ENCODE data around the gene TLCD2.
"Not testable (repeated sequence)": the region's sequence is repeated elsewhere in the genome, so short reads cannot be mapped to it uniquely, and the experiment has no call there.

Gene TLCD2

GRCh38 chr17:1724351-1724868 is 14.2 kb upstream of the TLCD2 start, which contains the start of gene WDR81:
TSS of gene WDR81 (plus strand) at chr17:1724704. CDS start at chr17:1724960, 256 bp downstream.
- no CpG with 5 or more reads among the region's 57 CpGs for WGBS, 2 donors (ENCODE audit: extremely low coverage in 2 of 2, insufficient read length in 2 of 2, insufficient replicate concordance in 1 of 2)
- Histone ChIP-seq H3K14ac (ENCODE audit: low read length) (no peak within 1 kb of the TSS), H2BK120ac (ENCODE audit: low read depth, low read length) (no peak within 1 kb of the TSS), H3K4me1 (ENCODE audit: control insufficient read depth in 2 of 2, insufficient read depth in 1 of 2, low read depth in 1 of 2, low read length in 2 of 2) (peaks cover 3 to 4% of the 10 kb centered on the region in 2 donors), H3K9me3 (replicated peaks in 1 of 2; ENCODE audit: control insufficient read depth in 2 of 2, insufficient read depth in 1 of 2, low read depth in 1 of 2, low read length in 2 of 2) (no peaks in the 10 kb centered on the region), H3K36me3 (replicated peaks in 1 of 2; ENCODE audit: control insufficient read depth in 2 of 2, insufficient read depth in 2 of 2, low read length in 2 of 2) (peaks cover 4% of the 10 kb centered on the region in 2 donors), H3K23ac (ENCODE audit: low read depth, low read length, poor library complexity) (peak within 1 kb of the TSS; percentile 1), H3K4me3 (ENCODE audit: low read length in 2 of 2) (peak within 1 kb of the TSS; percentile 61 to 79), H2BK15ac (ENCODE audit: low read length) (no peak within 1 kb of the TSS), H3K4ac (ENCODE audit: low read length) (no peak within 1 kb of the TSS), H2AFZ (ENCODE audit: low read length) (peak within 1 kb of the TSS; percentile 99), H3K18ac (ENCODE audit: low read length) (peak within 1 kb of the TSS; percentile 94), H3K79me1 (ENCODE audit: low read depth, low read length) (peaks cover 9% of the 10 kb centered on the region), H2BK12ac (ENCODE audit: low read length) (peak within 1 kb of the TSS; percentile 0), H3K4me2 (ENCODE audit: insufficient read depth, low read length, poor library complexity, severe bottlenecking) (peak within 1 kb of the TSS; percentile 98), H4K91ac (ENCODE audit: low read depth, low read length, poor library complexity) (no peak within 1 kb of the TSS), H4K8ac (ENCODE audit: low read depth, low read length) (no peak within 1 kb of the TSS), H2AK5ac (ENCODE audit: low read depth, low read length) (peak within 1 kb of the TSS; percentile 26), H3K9ac (ENCODE audit: low read depth, low read length, poor library complexity) (peak within 1 kb of the TSS; percentile 84), H3K27ac (replicated peaks; ENCODE audit: low read length) (no peak within 1 kb of the TSS), H2BK5ac (ENCODE audit: low read length) (peak within 1 kb of the TSS; percentile 42), H3K27me3 (ENCODE audit: control insufficient read depth in 3 of 3, insufficient read depth in 3 of 3, low read depth in 1 of 3, low read length in 3 of 3) (no peaks in the 10 kb centered on the region)
- peak; percentile 68 for DNase-seq (ENCODE audit: low spot score)

- not testable (repeated sequence) for H4K8ac ChIP-seq (ENCODE audit: low read depth, low read length); H3K23ac ChIP-seq (ENCODE audit: low read depth, low read length, poor library complexity); H3K14ac ChIP-seq (ENCODE audit: low read length); H3K36me3 ChIP-seq (replicated peaks in 1 of 2; ENCODE audit: control insufficient read depth in 2 of 2, insufficient read depth in 2 of 2, low read length in 2 of 2); H2AK5ac ChIP-seq (ENCODE audit: low read depth, low read length); H3K9ac ChIP-seq (ENCODE audit: low read depth, low read length, poor library complexity); H4K91ac ChIP-seq (ENCODE audit: low read depth, low read length, poor library complexity); H3K27me3 ChIP-seq (ENCODE audit: control insufficient read depth in 3 of 3, insufficient read depth in 3 of 3, low read depth in 1 of 3, low read length in 3 of 3); H3K4me3 ChIP-seq (ENCODE audit: low read length in 2 of 2); H2BK5ac ChIP-seq (ENCODE audit: low read length); H2BK120ac ChIP-seq (ENCODE audit: low read depth, low read length); H3K4ac ChIP-seq (ENCODE audit: low read length); H3K18ac ChIP-seq (ENCODE audit: low read length); H2BK15ac ChIP-seq (ENCODE audit: low read length); H2BK12ac ChIP-seq (ENCODE audit: low read length); H2AFZ ChIP-seq (ENCODE audit: low read length); H3K4me2 ChIP-seq (ENCODE audit: insufficient read depth, low read length, poor library complexity, severe bottlenecking); H3K27ac ChIP-seq (replicated peaks; ENCODE audit: low read length); H3K4me1 ChIP-seq (ENCODE audit: control insufficient read depth in 2 of 2, insufficient read depth in 1 of 2, low read depth in 1 of 2, low read length in 2 of 2); H3K79me1 ChIP-seq (ENCODE audit: low read depth, low read length); DNase-seq (ENCODE audit: low spot score); H3K9me3 ChIP-seq (replicated peaks in 1 of 2; ENCODE audit: control insufficient read depth in 2 of 2, insufficient read depth in 1 of 2, low read depth in 1 of 2, low read length in 2 of 2)
- WGBS, 2 donors (ENCODE audit: extremely low coverage in 2 of 2, insufficient read length in 2 of 2, insufficient replicate concordance in 1 of 2) = no CpG with 5 or more reads among the region's 8 CpGs
Measured at GRCh38 chr17:1722022-1722421, 11.8 kb upstream of the TLCD2 start.

GRCh38 chr17:1720856-1721386 is 10.7 kb upstream of the TLCD2 start:
- H3K9ac ChIP-seq (ENCODE audit: low read depth, low read length, poor library complexity) = no peak overlapping the region
- no peak overlapping the region for H3K4ac ChIP-seq (ENCODE audit: low read length)
- no CpG with 5 or more reads among the region's 11 CpGs for WGBS, 2 donors (ENCODE audit: extremely low coverage in 2 of 2, insufficient read length in 2 of 2, insufficient replicate concordance in 1 of 2)
- H3K36me3 ChIP-seq (replicated peaks in 1 of 2; ENCODE audit: control insufficient read depth in 2 of 2, insufficient read depth in 2 of 2, low read length in 2 of 2) = no peaks in the 10 kb centered on the region
- no peak overlapping the region for H3K27ac ChIP-seq (replicated peaks; ENCODE audit: low read length)
- no peaks in the 10 kb centered on the region for H3K9me3 ChIP-seq (replicated peaks in 1 of 2; ENCODE audit: control insufficient read depth in 2 of 2, insufficient read depth in 1 of 2, low read depth in 1 of 2, low read length in 2 of 2)
- H2AK5ac ChIP-seq (ENCODE audit: low read depth, low read length) = peak overlapping the region; percentile 28
- H3K18ac ChIP-seq (ENCODE audit: low read length) = no peak overlapping the region
- H3K4me3 ChIP-seq (ENCODE audit: low read length in 2 of 2) = no peak overlapping the region
- H2BK120ac ChIP-seq (ENCODE audit: low read depth, low read length) = no peak overlapping the region
- no peak overlapping the region for H3K14ac ChIP-seq (ENCODE audit: low read length)
- no peak overlapping the region for H2AFZ ChIP-seq (ENCODE audit: low read length)
- no peak overlapping the region for H2BK15ac ChIP-seq (ENCODE audit: low read length)
- H4K91ac ChIP-seq (ENCODE audit: low read depth, low read length, poor library complexity) = no peak overlapping the region
- no peak overlapping the region for H2BK12ac ChIP-seq (ENCODE audit: low read length)
- H4K8ac ChIP-seq (ENCODE audit: low read depth, low read length) = no peak overlapping the region
- no peak overlapping the region for H3K4me2 ChIP-seq (ENCODE audit: insufficient read depth, low read length, poor library complexity, severe bottlenecking)
- no peak for DNase-seq (ENCODE audit: low spot score)
- H3K27me3 ChIP-seq (ENCODE audit: control insufficient read depth in 3 of 3, insufficient read depth in 3 of 3, low read depth in 1 of 3, low read length in 3 of 3) = no peaks in the 10 kb centered on the region
- no peak overlapping the region for H2BK5ac ChIP-seq (ENCODE audit: low read length)
- H3K79me1 ChIP-seq (ENCODE audit: low read depth, low read length) = peaks cover under 1% of the 10 kb centered on the region
- peaks cover 7% of the 10 kb centered on the region in 2 donors for H3K4me1 ChIP-seq (ENCODE audit: control insufficient read depth in 2 of 2, insufficient read depth in 1 of 2, low read depth in 1 of 2, low read length in 2 of 2)
- H3K23ac ChIP-seq (ENCODE audit: low read depth, low read length, poor library complexity) = no peak overlapping the region

GRCh38 chr17:1718362-1719165 is 8.4 kb upstream of the TLCD2 start:
- Histone ChIP-seq H3K4ac (ENCODE audit: low read length) (no peak overlapping the region), H3K9me3 (replicated peaks in 1 of 2; ENCODE audit: control insufficient read depth in 2 of 2, insufficient read depth in 1 of 2, low read depth in 1 of 2, low read length in 2 of 2) (no peaks in the 10 kb centered on the region), H2BK5ac (ENCODE audit: low read length) (no peak overlapping the region), H3K23ac (ENCODE audit: low read depth, low read length, poor library complexity) (peak overlapping the region; percentile 51), H4K91ac (ENCODE audit: low read depth, low read length, poor library complexity) (peak overlapping the region; percentile 69), H3K27ac (replicated peaks; ENCODE audit: low read length) (no peak overlapping the region), H3K18ac (ENCODE audit: low read length) (peak overlapping the region; percentile 81), H2BK12ac (ENCODE audit: low read length) (peak overlapping the region; percentile 80), H3K27me3 (ENCODE audit: control insufficient read depth in 3 of 3, insufficient read depth in 3 of 3, low read depth in 1 of 3, low read length in 3 of 3) (no peaks in the 10 kb centered on the region), H2AFZ (ENCODE audit: low read length) (no peak overlapping the region), H2BK120ac (ENCODE audit: low read depth, low read length) (peak overlapping the region; percentile 57), H3K4me3 (ENCODE audit: low read length in 2 of 2) (no peak overlapping the region), H3K4me2 (ENCODE audit: insufficient read depth, low read length, poor library complexity, severe bottlenecking) (no peak overlapping the region), H3K79me1 (ENCODE audit: low read depth, low read length) (no peaks in the 10 kb centered on the region), H3K14ac (ENCODE audit: low read length) (no peak overlapping the region), H3K9ac (ENCODE audit: low read depth, low read length, poor library complexity) (peak overlapping the region; percentile 61), H4K8ac (ENCODE audit: low read depth, low read length) (peak overlapping the region; percentile 78), H3K4me1 (ENCODE audit: control insufficient read depth in 2 of 2, insufficient read depth in 1 of 2, low read depth in 1 of 2, low read length in 2 of 2) (peaks cover 15 to 21% of the 10 kb centered on the region in 2 donors), H2AK5ac (ENCODE audit: low read depth, low read length) (peak overlapping the region; percentile 95), H2BK15ac (ENCODE audit: low read length) (peak overlapping the region; percentile 94), H3K36me3 (replicated peaks in 1 of 2; ENCODE audit: control insufficient read depth in 2 of 2, insufficient read depth in 2 of 2, low read length in 2 of 2) (no peaks in the 10 kb centered on the region)
- no peak for DNase-seq (ENCODE audit: low spot score)
- WGBS, 2 donors (ENCODE audit: extremely low coverage in 2 of 2, insufficient read length in 2 of 2, insufficient replicate concordance in 1 of 2) = no CpG with 5 or more reads among the region's 19 CpGs

All from neuronal stem cell (in vitro differentiated cells).